HG02973 (cell line): ENCODE results near the gene ARHGDIA.

Experiments used
- ATAC-seq: cut with Tn5 transposase; IDR thresholded peaks from one replicate; pipeline ENCODE4 v1.9.1; 2021; ENCODE audit warnings: moderate library complexity; ENCODE audit not compliant: unreplicated experiment

ARHGDIA gene

GRCh38 chr17:81870981-81871386, at the start of gene ARHGDIA:
Gene ARHGDIA (minus strand): TSS chr17:81871337. CDS start chr17:81869930, 1,407 bp downstream.
- ATAC-seq = peak; percentile 4

DNA sequence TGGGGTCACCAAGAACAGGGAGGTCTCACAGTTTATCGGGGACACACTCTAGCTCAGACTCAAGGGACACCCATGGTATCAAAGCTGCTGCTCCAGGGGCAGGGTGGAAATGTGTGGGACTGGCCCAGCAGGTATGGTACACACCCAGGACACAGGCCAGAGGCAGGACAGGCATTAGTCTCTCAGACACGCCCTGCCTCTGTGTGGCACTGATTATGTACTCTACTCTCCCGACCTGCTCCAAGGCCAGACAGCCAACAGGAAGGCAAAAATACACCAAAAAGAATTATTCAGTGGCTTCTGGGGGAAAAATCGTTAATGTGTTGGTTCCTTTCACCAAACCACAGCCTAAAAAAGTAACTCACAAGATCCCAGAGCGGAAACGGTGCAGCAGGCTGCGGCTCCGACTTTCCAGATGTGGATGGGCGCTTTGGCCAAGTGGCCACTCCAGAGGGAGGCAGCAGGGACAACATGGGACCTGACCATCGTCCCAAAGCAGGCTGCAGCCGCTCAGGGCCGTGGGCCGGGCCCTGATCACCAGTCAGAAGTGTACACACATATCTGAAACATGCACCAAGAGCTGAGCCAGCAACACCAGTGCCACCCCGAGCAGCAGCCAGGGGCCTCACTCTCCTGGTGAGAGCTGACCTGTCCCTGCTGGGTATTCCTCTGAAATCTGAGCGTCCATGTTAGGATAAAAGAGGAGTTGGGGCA, 47.9 kb upstream of the ARHGDIA start:
- no peak for ATAC-seq

- peak; percentile 2 for ATAC-seq
Observed at GRCh38 chr17:81918333-81918669, 47.2 kb upstream of the ARHGDIA start.

- peak; percentile 47 for ATAC-seq
Observed at GRCh38 chr17:81917565-81918332, 46.6 kb upstream of the ARHGDIA start, which contains the start of gene SIRT7. Gene SIRT7 (minus strand): TSS chr17:81918176. CDS start chr17:81918131, 45 bp downstream.

GRCh38 chr17:81916234-81917001, 45.3 kb upstream of the ARHGDIA start:
- no peak for ATAC-seq

DNA sequence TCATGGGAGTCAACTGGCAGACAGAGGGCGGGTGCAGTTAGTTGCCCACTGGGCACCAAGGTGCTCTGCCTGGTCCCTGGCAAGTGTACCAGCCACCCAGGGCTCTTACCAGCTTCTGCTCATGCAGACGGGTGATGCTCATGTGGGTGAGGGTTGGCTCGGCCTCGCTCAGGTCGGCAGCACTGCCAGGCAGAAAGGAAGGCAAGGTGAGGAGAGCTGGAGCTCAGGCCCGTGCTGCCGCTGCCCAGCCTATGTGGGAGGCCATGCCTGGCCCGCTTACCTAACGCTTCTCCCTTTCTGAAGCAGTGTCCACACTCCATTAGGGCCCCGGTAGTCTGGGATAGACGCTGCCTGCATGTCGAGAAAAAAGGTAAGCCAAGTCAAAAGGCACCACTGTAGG, 44.2 kb upstream of the ARHGDIA start:
- ATAC-seq = no peak

GRCh38 chr17:81914103-81914850, 43.1 kb upstream of the ARHGDIA start:
- no peak for ATAC-seq

GRCh38 chr17:81913394-81914102, 42.4 kb upstream of the ARHGDIA start:
- ATAC-seq = no peak

GRCh38 chr17:81912441-81913309, 41.5 kb upstream of the ARHGDIA start:
- ATAC-seq = no peak

DNA sequence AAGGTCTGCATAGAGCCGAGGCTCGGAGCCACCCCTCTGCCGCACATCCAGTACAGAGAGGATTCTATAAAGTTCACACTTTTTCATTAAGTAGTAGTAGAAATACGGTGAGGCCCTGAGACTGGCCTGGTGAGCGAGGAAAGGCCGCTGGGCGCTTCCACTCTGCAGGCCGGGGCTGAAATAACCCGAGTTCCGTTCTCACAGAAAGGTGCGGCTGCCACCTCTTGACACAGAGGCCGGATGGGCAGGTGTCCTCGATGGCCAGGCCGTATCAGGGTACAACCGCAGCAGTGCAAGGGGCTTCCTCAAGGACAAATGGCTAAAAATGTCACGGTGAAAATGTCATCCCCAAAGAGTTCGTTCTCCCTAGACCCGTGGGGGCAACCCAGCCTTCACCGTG, 40.8 kb upstream of the ARHGDIA start:
- ATAC-seq = no peak

DNA sequence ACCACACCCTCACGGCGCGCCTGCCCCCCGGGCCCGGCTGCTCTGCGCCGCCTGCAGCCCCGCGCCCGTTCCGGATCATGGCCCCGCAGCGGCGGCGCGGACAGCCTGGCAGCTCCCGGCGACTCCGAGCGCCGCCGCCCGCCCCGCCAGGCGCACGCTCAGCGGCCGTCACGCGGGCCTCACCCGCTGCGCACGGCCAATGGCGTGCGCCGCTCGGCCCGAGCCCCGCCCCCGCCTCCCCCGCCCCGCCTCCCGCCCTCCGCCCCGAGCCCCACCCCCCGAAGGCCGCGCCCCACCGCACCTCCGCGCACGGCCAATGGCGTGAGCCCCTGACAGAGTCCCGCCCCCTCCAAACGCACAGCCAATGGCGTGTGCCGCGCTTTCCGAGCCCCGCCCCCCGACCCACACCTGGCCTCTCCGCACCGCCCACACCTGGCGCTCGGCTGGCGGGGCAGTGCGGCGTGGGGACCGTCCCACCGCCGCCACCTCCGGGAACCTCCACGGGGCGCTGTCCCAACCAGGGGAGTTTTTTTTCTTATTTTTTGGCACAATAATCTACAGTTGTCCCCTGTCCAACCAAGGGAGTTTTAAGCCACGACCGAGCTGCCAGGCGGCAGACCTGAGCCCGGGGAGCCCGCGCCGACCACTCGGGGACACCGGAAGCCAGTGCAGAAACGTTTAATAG, 40.3 kb upstream of the ARHGDIA start, which contains the start of gene PCYT2:
PCYT2 (minus strand) TSS at position 123 of the 685 bp plus-strand sequence; CDS start at position 79, 44 bp downstream.
- peak; percentile 59 for ATAC-seq

DNA sequence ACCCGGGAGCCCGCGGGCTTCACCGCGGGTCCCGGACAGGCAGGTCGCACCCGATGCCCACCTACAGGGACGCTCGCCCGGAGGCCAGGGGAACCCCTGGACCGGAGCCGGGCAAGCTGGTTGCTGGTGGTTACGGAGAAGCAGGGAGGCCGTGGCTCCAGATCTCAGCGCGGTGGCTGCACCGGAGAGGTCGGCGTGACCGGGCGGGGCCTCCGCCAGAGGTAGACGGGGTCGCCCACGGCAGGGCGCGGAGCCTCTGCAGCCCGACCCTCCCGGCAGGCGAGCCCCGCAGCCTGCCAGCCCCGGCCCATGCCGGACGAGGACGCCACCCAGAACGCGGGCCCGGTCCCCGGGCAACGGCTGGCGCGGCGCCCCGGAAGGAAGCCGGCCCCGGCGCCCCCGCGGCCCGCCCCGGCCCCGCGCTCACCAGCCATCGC, 39.7 kb upstream of the ARHGDIA start:
- ATAC-seq = peak; percentile 16

GRCh38 chr17:81909966-81910839, 39.1 kb upstream of the ARHGDIA start:
- ATAC-seq = no peak

- no peak for ATAC-seq
Observed at GRCh38 chr17:81909231-81909630, 38.1 kb upstream of the ARHGDIA start.

GRCh38 chr17:81908793-81909192, 37.7 kb upstream of the ARHGDIA start:
- ATAC-seq = no peak

DNA sequence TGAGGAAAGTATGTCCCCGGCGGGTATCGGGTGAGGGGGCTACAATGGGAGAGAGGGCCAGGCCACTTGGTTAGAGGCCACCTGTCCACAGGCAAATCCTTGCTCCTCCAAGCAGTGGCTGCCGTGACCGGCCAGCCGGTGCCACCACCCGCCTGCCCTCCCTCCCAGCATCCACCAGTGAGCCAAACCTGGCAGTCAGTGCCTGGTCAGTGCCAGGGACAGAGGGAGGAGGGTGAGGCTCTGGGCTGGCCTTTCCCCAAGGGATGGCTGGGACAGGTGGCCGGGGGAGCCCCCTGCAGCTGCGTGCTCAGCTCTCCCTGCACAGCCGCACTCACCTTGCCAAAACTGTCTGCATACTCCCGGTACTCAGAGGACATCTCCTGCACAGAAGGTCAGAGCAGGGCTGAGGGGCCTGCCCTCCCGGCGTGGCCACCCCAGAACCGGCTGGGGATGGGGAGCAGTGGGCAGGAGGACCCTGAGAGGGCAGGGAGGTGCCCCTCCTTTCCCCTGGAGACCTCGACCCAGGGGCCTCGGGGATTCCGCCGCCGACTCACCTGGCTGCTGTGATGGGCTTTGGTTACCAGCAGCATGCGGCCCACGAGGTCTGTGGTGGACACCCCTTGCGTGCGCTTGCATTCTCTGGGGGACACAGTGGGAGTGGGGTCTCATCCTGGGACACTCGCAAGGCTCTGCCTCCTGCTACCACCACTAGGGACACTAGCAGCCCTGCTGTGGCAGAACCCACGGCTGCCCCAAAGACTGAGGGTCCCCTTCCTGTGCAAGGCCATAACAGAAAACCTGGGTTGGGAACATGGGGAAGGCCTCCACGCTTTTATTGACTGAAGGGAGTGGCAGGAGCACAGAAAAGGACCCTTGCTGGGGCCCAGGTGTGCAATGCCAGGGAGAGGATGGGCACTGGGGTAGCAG, 36.3 kb upstream of the ARHGDIA start:
- ATAC-seq = no peak
